HCT116 (cell line): Measurements from ENCODE around the gene KIF25.

Source experiments
- EZH2phosphoT487 ChIP-seq: fragments of 200-600 bp; IDR thresholded peaks from 2 replicates; pipeline ENCODE4 v1.6.1; 2018; ENCODE audit warnings: antibody characterized with exemption, borderline replicate concordance
- JUND ChIP-seq: IDR thresholded peaks from 2 replicates; pipeline ENCODE4 v1.6.1; 2012
- POLR2A ChIP-seq: IDR thresholded peaks from 2 replicates; pipeline ENCODE4 v1.7.0; 2011; ENCODE audit warnings: borderline replicate concordance; ENCODE audit not compliant: insufficient read depth, insufficient read length; ENCODE audit errors: extremely low read depth
- POLR2AphosphoS5 ChIP-seq: IDR thresholded peaks from 2 replicates; pipeline ENCODE4 v1.6.1; 2011; ENCODE audit warnings: mild to moderate bottlenecking, low read depth, low read length, moderate library complexity
- TF ChIP-seq, protein P1 (sequence below), 3 experiments: fragments of 200-600 bp in 1 of 3; sonication (generic) in 1 of 3; IDR thresholded peaks in 2 of 3; conservative IDR thresholded peaks in 1 of 3; 2 replicates each; pipeline ENCODE4 v1.5.1; 2012 to 2017; ENCODE audit warnings: low read depth in 2 of 3, low read length in 2 of 3, antibody characterized with exemption in 1 of 3, borderline replicate concordance in 1 of 3, control low read depth in 1 of 3, mild to moderate bottlenecking in 1 of 3, mixed read lengths in 1 of 3, mixed run types in 1 of 3, moderate library complexity in 1 of 3; ENCODE audit not compliant: insufficient read depth in 1 of 3
- TF ChIP-seq, protein P2 (sequence below): IDR thresholded peaks from 2 replicates; pipeline ENCODE4 v1.6.1; 2012; ENCODE audit warnings: low read depth
- TF ChIP-seq, protein P3 (sequence below): IDR thresholded peaks from 2 replicates; pipeline ENCODE4 v1.6.1; 2012

DNA sequence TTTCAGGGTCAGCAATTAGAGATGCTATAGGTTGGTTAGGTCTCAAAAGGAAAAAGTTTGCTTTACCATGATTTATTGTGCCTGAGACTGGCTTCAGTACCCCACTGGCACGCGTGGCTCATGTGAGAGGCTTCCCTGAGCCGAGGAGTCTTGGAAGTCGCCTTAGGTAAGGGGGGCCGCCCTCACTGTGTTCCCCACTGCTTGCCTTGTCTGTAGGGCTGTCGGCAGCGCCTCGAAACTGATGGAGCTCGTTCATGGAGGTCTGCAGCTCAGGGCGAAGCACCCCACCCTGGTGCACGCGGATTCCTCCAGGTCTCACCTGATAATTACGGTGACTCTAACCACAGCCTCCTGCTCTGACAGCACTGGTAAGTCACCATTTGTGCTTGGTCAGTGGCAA lies 42.4 kb downstream of the KIF25 start:
- TF ChIP-seq, protein P1, sequence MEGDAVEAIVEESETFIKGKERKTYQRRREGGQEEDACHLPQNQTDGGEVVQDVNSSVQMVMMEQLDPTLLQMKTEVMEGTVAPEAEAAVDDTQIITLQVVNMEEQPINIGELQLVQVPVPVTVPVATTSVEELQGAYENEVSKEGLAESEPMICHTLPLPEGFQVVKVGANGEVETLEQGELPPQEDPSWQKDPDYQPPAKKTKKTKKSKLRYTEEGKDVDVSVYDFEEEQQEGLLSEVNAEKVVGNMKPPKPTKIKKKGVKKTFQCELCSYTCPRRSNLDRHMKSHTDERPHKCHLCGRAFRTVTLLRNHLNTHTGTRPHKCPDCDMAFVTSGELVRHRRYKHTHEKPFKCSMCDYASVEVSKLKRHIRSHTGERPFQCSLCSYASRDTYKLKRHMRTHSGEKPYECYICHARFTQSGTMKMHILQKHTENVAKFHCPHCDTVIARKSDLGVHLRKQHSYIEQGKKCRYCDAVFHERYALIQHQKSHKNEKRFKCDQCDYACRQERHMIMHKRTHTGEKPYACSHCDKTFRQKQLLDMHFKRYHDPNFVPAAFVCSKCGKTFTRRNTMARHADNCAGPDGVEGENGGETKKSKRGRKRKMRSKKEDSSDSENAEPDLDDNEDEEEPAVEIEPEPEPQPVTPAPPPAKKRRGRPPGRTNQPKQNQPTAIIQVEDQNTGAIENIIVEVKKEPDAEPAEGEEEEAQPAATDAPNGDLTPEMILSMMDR (IDR thresholded peaks at IDR 0.05 in 2 of 3, conservative IDR thresholded peaks at IDR 0.05 in 1 of 3; ENCODE audit: borderline replicate concordance in 1 of 3, insufficient read depth in 1 of 3, low read depth in 2 of 3, low read length in 2 of 3): no peak
- TF ChIP-seq POLR2AphosphoS5 (no peak), EZH2phosphoT487 (no peak), POLR2A (no peak), JUND (no peak)
- TF ChIP-seq, protein P2, sequence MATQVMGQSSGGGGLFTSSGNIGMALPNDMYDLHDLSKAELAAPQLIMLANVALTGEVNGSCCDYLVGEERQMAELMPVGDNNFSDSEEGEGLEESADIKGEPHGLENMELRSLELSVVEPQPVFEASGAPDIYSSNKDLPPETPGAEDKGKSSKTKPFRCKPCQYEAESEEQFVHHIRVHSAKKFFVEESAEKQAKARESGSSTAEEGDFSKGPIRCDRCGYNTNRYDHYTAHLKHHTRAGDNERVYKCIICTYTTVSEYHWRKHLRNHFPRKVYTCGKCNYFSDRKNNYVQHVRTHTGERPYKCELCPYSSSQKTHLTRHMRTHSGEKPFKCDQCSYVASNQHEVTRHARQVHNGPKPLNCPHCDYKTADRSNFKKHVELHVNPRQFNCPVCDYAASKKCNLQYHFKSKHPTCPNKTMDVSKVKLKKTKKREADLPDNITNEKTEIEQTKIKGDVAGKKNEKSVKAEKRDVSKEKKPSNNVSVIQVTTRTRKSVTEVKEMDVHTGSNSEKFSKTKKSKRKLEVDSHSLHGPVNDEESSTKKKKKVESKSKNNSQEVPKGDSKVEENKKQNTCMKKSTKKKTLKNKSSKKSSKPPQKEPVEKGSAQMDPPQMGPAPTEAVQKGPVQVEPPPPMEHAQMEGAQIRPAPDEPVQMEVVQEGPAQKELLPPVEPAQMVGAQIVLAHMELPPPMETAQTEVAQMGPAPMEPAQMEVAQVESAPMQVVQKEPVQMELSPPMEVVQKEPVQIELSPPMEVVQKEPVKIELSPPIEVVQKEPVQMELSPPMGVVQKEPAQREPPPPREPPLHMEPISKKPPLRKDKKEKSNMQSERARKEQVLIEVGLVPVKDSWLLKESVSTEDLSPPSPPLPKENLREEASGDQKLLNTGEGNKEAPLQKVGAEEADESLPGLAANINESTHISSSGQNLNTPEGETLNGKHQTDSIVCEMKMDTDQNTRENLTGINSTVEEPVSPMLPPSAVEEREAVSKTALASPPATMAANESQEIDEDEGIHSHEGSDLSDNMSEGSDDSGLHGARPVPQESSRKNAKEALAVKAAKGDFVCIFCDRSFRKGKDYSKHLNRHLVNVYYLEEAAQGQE: no peak
- TF ChIP-seq, protein P3, sequence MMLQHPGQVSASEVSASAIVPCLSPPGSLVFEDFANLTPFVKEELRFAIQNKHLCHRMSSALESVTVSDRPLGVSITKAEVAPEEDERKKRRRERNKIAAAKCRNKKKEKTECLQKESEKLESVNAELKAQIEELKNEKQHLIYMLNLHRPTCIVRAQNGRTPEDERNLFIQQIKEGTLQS: no peak
